ENCODE measurements around the gene DGKH.
"Not testable (repeated sequence)": the region's sequence is repeated elsewhere in the genome, so short reads cannot be mapped to it uniquely, and the experiment has no call there.

Gene DGKH

GRCh38 chr13:42041684-42042035 is 6.8 kb upstream of the DGKH start:
- no peak for DNase-seq (ENCODE audit: low read depth)

- no peak for DNase-seq (ENCODE audit: low read depth)
These were observed 4.8 kb upstream of the DGKH start for GRCh38 chr13:42043676-42044075.

- DNase-seq (ENCODE audit: low read depth) = no peak
These were observed 2.0 kb upstream of the DGKH start for GRCh38 chr13:42046448-42046847.

- no peak for DNase-seq (ENCODE audit: low read depth)
These were observed 697 bp upstream of the DGKH start for GRCh38 chr13:42047561-42048341.

GRCh38 chr13:42048684-42049453 is 421 bp downstream of the DGKH start:
- peak; percentile 28 for DNase-seq (ENCODE audit: low read depth)

- DNase-seq (ENCODE audit: low read depth) = no peak
These were observed 986 bp downstream of the DGKH start for GRCh38 chr13:42049454-42049813.

- DNase-seq (ENCODE audit: low read depth) = no peak
These were observed 6.5 kb downstream of the DGKH start for GRCh38 chr13:42054798-42055499.

GRCh38 chr13:42055500-42056085 is 7.1 kb downstream of the DGKH start:
- no peak for DNase-seq (ENCODE audit: low read depth)

- no peak for DNase-seq (ENCODE audit: low read depth)
These were observed 7.7 kb downstream of the DGKH start for GRCh38 chr13:42056146-42056545.

- DNase-seq (ENCODE audit: low read depth) = no peak
These were observed 8.1 kb downstream of the DGKH start for GRCh38 chr13:42056583-42056982.

- no peak for DNase-seq (ENCODE audit: low read depth)
These were observed 9.6 kb downstream of the DGKH start for GRCh38 chr13:42057918-42058530.

GRCh38 chr13:42061943-42062342 is 13.5 kb downstream of the DGKH start:
- no peak for DNase-seq (ENCODE audit: low read depth)

- DNase-seq (ENCODE audit: low read depth) = no peak
These were observed 14.7 kb downstream of the DGKH start for GRCh38 chr13:42063105-42063504.

- DNase-seq (ENCODE audit: low read depth) = no peak
These were observed 15.8 kb downstream of the DGKH start for GRCh38 chr13:42064259-42064658.

GRCh38 chr13:42064966-42065365 is 16.5 kb downstream of the DGKH start:
- no peak for DNase-seq (ENCODE audit: low read depth)

GRCh38 chr13:42065414-42065813 is 17.0 kb downstream of the DGKH start:
- DNase-seq (ENCODE audit: low read depth) = no peak

- no peak for DNase-seq (ENCODE audit: low read depth)
These were observed 18.1 kb downstream of the DGKH start for GRCh38 chr13:42066542-42066941.

- no peak for DNase-seq (ENCODE audit: low read depth)
These were observed 20.4 kb downstream of the DGKH start for GRCh38 chr13:42068886-42069285.

- DNase-seq (ENCODE audit: low read depth) = not testable (repeated sequence)
These were observed 22.2 kb downstream of the DGKH start for GRCh38 chr13:42070599-42070998.

GRCh38 chr13:42071179-42071578 is 22.7 kb downstream of the DGKH start:
- DNase-seq (ENCODE audit: low read depth) = not testable (repeated sequence)

- no peak for DNase-seq (ENCODE audit: low read depth)
These were observed 23.4 kb downstream of the DGKH start for GRCh38 chr13:42071672-42072419.

Data from activated gamma-delta T cell treated with anti-CD3 and anti-CD28 coated beads, Interleukin-2, amount 50 U/mL, for 16 hours (primary cell).